Esophagus squamous epithelium (tissue), 5 donors: ENCODE data around the gene ENDOV. TPM values are rescaled to one million over a fixed set of nuclear protein-coding genes. Genes with fewer than 3 reads are reported as not detected.
"Not testable (repeated sequence)": the region's sequence is repeated elsewhere in the genome, so short reads cannot be mapped to it uniquely, and the experiment has no call there.

ENCODE experiments used
- DNase-seq: peaks from one replicate; lab custom pipeline; 2025; lab: John Stamatoyannopoulos, UW
- H3K27ac ChIP-seq, 4 donors: fragments of 200-600 bp; sonication (generic); one replicate each; pipeline ENCODE4 v1.5.1; 2016 to 2019; ENCODE audit warnings: mild to moderate bottlenecking in 1 of 4
- H3K27me3 ChIP-seq, 4 donors: fragments of 200-600 bp; sonication (generic); 1 replicate in 3 of 4; 2 replicates in 1 of 4; pipeline versions ENCODE4 v1.5.1 to v1.6.0; 2017 to 2021; ENCODE audit warnings: antibody characterized with exemption in 1 of 4
- H3K36me3 ChIP-seq, 3 donors: fragments of 200-600 bp; sonication (generic); one replicate each; pipeline ENCODE4 v1.5.1; 2016 to 2019
- H3K4me1 ChIP-seq, 3 donors: fragments of 200-600 bp; sonication (generic); one replicate each; pipeline ENCODE4 v1.5.1; 2017 to 2019
- H3K4me3 ChIP-seq, 4 donors: fragments of 200-600 bp; sonication (generic); 1 replicate in 3 of 4; 2 replicates in 1 of 4; pipeline ENCODE4 v1.5.1; 2016 to 2019; ENCODE audit warnings: mild to moderate bottlenecking in 2 of 4, moderate library complexity in 1 of 4
- H3K9me3 ChIP-seq, 3 donors: fragments of 200-600 bp; sonication (generic); one replicate each; pipeline ENCODE4 v1.5.1; 2016 to 2019
- POLR2A ChIP-seq, 4 donors: fragments of 450-650 bp; IDR thresholded peaks; one replicate each; pipeline ENCODE4 v1.6.1; 2017; ENCODE audit warnings: antibody characterized with exemption in 4 of 4, mild to moderate bottlenecking in 4 of 4, moderate library complexity in 3 of 4
- WGBS, 2 donors: methylation state at CpG; one replicate each; pipeline ENCODE4 v1.1.5; 2018; 5-methylcytosine and 5-hydroxymethylcytosine counted together
- intact Hi-C: fragments of 100-400 bp; cut with DNase I; formaldehyde crosslinking; loops from one replicate; pipeline ENCODE4 v1.15.0; 2022
- total RNA-seq, 4 donors: library from RNA; depleted of rRNA; stranded (reverse); fragments of >200 nt; gene quantifications; one replicate each; pipeline ENCODE4 v1.1.0, GENCODE V29; 2016
- TF ChIP-seq, protein P1 (sequence below), 6 experiments: fragments of 450-650 bp in 4 of 6; fragments of 200-600 bp in 2 of 6; sonication (generic) in 2 of 6; IDR thresholded peaks; one replicate each; pipeline ENCODE4 v1.5.1; 2016 to 2019; ENCODE audit warnings: antibody characterized with exemption in 6 of 6, mild to moderate bottlenecking in 4 of 6, moderate library complexity in 4 of 6
- donor health status: DM: yes; HTN: yes; CAD: no.

ENDOV gene
- total RNA-seq, 4 donors from 2014 or later, result 7.4 to 16.0 (median 14.5) TPM

DNA sequence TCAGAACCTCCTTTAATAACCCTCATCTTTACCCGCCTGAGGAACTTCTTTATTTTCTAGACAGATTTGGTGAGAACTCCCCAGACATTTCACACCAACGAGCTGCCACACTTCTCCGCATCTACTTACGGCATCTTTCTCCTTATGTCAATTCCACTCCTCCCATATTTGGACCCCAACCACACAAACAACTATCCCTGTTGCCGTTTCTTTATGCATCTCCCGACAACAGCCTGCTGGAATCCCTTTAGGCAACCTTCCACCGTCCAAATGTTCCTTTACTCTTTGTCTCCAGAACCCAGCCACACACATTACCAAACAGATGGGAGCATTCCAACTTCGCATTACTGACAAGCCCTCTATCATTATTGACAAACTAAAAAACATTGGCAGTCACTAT is 8.8 kb upstream of the ENDOV start:
- Histone ChIP-seq H3K4me1 (peaks cover 0 to 8% (median 0%) of the 10 kb centered on the region in 3 donors), H3K27ac (no peak overlapping the region), H3K9me3 (no peaks in the 10 kb centered on the region), H3K4me3 (no peak overlapping the region), H3K27me3 (no peaks in the 10 kb centered on the region), H3K36me3 (no peaks in the 10 kb centered on the region)
- 86 to 91% methylated on average over 8 of the region's 8 CpGs for WGBS, 2 donors
- DNase-seq, result no peak
- TF ChIP-seq POLR2A (IDR thresholded peaks at IDR 0.05), result no peak
- intact Hi-C loops, result no loop called here

DNA sequence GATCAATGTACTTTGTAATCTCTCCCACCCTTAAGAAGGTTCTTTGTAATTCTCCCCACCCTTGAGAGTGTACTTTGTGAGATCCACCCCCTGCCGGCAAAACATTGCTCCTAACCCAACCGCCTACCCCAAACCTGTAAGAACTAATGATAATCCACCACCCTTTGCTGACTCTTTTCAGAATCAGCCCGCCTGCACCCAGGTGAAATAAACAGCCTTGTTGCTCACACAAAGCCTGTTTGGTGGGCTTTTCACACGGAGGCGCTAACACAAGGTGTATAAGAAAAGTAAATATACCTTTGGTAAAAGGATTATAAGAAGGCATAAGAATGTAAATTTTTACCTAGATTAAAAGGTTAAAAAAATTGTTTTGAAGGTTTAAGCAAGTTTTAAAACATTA is 7.0 kb upstream of the ENDOV start:
- H3K36me3 ChIP-seq, H3K9me3 ChIP-seq, H3K4me3 ChIP-seq, H3K27me3 ChIP-seq, intact Hi-C loops, DNase-seq, H3K27ac ChIP-seq, H3K4me1 ChIP-seq: not testable (repeated sequence)
- 71 to 81% methylated on average over 5 of the region's 5 CpGs for WGBS, 2 donors

DNA sequence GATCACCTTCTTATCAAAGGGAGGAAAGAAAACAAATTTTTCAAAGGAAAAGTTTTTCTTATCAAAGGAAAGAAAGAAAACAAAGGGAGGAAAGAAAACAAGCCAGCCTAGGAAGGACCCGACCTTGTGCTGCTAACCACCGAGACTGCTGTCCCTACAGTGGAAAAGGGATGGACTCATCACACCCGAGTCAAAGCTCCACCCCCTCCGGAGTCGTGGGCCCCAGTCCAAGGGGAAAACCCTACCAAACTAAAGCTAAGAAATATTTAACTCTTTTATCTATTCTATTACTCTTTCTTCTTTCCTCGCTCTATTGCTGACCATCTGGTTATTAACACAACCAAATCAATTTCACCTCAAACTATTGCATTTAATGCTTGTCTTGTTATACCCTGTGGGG is 6.1 kb upstream of the ENDOV start:
- peaks cover 0 to 14% (median 4%) of the 10 kb centered on the region in 3 donors for H3K4me1 ChIP-seq
- DNase-seq, result no peak
- no peaks in the 10 kb centered on the region for H3K9me3 ChIP-seq
- H3K4me3 ChIP-seq, result no peak overlapping the region
- no peaks in the 10 kb centered on the region for H3K27me3 ChIP-seq
- no peak overlapping the region for H3K27ac ChIP-seq
- TF ChIP-seq, protein P1, sequence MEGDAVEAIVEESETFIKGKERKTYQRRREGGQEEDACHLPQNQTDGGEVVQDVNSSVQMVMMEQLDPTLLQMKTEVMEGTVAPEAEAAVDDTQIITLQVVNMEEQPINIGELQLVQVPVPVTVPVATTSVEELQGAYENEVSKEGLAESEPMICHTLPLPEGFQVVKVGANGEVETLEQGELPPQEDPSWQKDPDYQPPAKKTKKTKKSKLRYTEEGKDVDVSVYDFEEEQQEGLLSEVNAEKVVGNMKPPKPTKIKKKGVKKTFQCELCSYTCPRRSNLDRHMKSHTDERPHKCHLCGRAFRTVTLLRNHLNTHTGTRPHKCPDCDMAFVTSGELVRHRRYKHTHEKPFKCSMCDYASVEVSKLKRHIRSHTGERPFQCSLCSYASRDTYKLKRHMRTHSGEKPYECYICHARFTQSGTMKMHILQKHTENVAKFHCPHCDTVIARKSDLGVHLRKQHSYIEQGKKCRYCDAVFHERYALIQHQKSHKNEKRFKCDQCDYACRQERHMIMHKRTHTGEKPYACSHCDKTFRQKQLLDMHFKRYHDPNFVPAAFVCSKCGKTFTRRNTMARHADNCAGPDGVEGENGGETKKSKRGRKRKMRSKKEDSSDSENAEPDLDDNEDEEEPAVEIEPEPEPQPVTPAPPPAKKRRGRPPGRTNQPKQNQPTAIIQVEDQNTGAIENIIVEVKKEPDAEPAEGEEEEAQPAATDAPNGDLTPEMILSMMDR (IDR thresholded peaks at IDR 0.05), result no peak
- no peak for TF ChIP-seq POLR2A (IDR thresholded peaks at IDR 0.05)
- intact Hi-C loops, result no loop called here
- 6 to 14% methylated on average over 6 of the region's 6 CpGs for WGBS, 2 donors
- no peaks in the 10 kb centered on the region for H3K36me3 ChIP-seq

DNA sequence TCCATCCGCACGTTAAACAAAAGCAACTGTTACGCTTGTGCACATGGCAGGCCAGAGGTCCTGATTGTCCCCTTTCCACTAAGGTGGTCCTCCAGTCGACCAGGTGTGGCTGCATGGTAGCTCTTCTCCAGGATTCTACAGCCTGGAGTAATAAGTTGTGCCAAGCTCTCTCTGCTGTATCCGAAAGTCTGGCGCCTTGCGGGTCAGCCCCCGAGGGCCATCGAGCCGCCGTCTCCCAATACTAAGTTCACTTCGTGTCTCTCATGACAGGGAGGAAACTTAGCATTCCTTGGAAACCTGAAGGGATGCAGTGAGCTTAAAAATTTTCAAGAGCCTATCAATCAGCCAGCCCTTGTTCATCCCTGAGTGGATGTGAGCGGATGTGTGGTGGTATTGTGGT is 5.3 kb upstream of the ENDOV start:
- DNase-seq, result no peak
- H3K4me1 ChIP-seq, result peaks cover 0 to 21% (median 12%) of the 10 kb centered on the region in 3 donors
- TF ChIP-seq POLR2A (IDR thresholded peaks at IDR 0.05), result no peak
- TF ChIP-seq, protein P1 (IDR thresholded peaks at IDR 0.05), result no peak
- intact Hi-C loops, result no loop called here
- no peaks in the 10 kb centered on the region for H3K27me3 ChIP-seq
- H3K36me3 ChIP-seq, result no peaks in the 10 kb centered on the region
- no peak overlapping the region for H3K27ac ChIP-seq
- H3K4me3 ChIP-seq, result no peak overlapping the region
- 78 to 94% methylated on average over 5 to 9 of the region's 13 CpGs for WGBS, 2 donors
- H3K9me3 ChIP-seq, result no peaks in the 10 kb centered on the region

DNA sequence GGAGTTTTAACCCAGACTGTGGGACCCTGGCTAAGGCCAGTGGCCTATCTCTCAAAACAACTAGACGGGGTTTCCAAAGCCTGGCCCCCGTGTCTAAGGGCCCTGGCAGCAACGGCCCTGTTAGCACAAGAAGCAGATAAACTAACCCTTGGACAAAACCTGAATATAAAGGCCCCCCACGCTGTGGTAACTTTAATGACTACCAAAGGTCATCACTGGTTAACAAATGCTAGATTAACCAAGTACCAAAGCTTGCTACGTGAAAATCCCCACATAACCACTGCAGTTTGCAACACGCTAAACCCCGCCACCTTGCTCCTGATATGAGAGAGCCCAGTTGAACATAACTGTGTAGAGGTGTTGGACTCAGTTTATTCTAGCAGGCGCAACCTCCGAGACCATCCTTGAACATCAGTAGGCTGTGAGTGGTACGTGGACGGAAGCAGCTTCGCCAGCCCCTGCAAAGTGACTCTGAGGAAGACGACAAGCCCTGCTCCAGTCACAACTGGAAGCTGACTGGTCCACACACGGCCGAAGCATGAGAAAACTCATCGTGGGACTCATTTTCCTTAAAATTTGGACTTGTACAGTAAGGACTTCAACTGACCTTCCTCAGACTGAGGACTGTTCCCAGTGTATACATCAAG is 4.4 kb upstream of the ENDOV start:
- H3K27ac ChIP-seq, intact Hi-C loops, H3K36me3 ChIP-seq, H3K4me3 ChIP-seq, DNase-seq, H3K9me3 ChIP-seq, H3K27me3 ChIP-seq: not testable (repeated sequence)
- 85 to 90% methylated on average over 7 to 16 of the region's 16 CpGs for WGBS, 2 donors
- H3K4me1 ChIP-seq, result peaks cover 0 to 23% (median 13%) of the 10 kb centered on the region in 3 donors

DNA sequence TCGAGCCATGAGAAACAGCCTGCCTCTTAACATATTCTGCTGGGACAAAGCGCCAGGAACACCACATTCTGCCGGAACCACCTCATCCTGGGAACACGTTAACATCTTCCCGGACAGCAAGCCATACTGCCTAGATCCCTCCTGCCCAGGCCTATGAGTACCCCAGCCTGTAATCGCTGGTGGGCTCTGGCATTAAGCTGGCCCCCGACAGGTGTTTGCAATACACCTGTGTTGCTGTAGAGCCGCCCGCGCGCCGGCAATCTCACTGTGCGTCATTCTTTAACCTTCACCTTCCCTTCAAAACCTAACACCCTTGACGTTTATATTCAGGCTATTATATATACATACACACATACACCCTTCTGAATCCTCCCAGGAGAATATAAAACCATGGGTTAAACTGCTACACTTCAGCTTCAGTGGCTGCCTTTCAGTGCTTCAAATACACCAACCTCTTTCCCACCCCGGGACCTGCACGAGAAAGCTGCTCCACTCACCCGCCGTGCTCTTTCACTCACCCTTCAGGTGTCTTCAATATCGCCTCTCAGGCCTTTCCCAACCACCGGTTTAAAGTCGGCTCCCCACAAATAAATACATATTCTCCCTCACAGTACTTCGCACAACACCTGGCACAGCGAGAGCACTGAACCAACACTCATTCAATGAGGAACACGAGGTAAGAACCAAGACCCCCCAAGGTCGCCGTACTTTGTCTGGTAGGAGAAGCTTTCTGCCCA is 1.0 kb upstream of the ENDOV start:
- WGBS, 2 donors, result 30 to 31% methylated on average over 18 to 26 of the region's 26 CpGs
- H3K27ac ChIP-seq, result no peak overlapping the region
- no peaks in the 10 kb centered on the region for H3K27me3 ChIP-seq
- TF ChIP-seq POLR2A (IDR thresholded peaks at IDR 0.05), result no peak
- TF ChIP-seq, protein P1 (IDR thresholded peaks at IDR 0.05), result no peak
- peak overlapping the region; percentile 67 to 99 (median 86) for H3K4me3 ChIP-seq
- peaks cover 0 to 20% (median 0%) of the 10 kb centered on the region in 3 donors for H3K36me3 ChIP-seq
- H3K9me3 ChIP-seq, result no peaks in the 10 kb centered on the region
- peaks cover 9 to 36% (median 24%) of the 10 kb centered on the region in 3 donors for H3K4me1 ChIP-seq
- no peak for DNase-seq
- intact Hi-C loops, result no loop called here
